Measurements from ENCODE around the gene CREBL2. TPM values are rescaled to one million over a fixed set of nuclear protein-coding genes. Genes with fewer than 3 reads are reported as not detected.

Gene CREBL2
- polyA plus RNA-seq, 1 experiment: 31.0 TPM

DNA sequence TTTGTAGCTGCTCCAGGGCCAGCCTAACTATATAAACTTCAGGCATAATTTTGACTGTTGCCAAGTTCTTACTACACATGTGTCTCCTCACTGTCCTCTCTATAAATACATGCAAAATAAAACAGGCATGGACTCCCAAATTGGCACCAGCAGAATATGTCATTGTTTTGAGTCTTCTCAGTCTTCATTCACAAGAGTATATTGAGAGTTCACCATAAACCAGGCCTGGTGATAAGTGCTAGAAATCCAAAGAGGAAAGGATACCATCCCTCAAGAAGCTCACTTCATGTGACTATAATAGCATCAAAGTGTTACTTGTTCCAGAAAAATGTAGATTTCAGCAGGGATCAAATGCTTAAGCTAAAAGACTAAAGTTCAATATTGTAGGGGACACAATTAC is 70.6 kb downstream of the CREBL2 start:
- Histone ChIP-seq H3K9me3 (ENCODE audit: control insufficient read depth, insufficient read depth, low read length) (no peaks in the 10 kb centered on the region), H3K4me3 (ENCODE audit: low read depth, low read length) (no peak overlapping the region), H3K27ac (ENCODE audit: low read depth, low read length) (no peak overlapping the region), H3K27me3 (ENCODE audit: control insufficient read depth, insufficient read depth, low read length) (peaks cover 11% of the 10 kb centered on the region)
- POLR2A ChIA-PET: no interaction called here
- no peak for DNase-seq (ENCODE audit: low read depth, low spot score)
- CTCF ChIA-PET: interaction anchor here (0.9 kb wide), 1 partner anchor 27 kb away, joined by 4 read pairs; no protein-coding TSS in a partner anchor
- TF ChIP-seq, protein P1, sequence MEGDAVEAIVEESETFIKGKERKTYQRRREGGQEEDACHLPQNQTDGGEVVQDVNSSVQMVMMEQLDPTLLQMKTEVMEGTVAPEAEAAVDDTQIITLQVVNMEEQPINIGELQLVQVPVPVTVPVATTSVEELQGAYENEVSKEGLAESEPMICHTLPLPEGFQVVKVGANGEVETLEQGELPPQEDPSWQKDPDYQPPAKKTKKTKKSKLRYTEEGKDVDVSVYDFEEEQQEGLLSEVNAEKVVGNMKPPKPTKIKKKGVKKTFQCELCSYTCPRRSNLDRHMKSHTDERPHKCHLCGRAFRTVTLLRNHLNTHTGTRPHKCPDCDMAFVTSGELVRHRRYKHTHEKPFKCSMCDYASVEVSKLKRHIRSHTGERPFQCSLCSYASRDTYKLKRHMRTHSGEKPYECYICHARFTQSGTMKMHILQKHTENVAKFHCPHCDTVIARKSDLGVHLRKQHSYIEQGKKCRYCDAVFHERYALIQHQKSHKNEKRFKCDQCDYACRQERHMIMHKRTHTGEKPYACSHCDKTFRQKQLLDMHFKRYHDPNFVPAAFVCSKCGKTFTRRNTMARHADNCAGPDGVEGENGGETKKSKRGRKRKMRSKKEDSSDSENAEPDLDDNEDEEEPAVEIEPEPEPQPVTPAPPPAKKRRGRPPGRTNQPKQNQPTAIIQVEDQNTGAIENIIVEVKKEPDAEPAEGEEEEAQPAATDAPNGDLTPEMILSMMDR (IDR thresholded peaks at IDR 0.05; ENCODE audit: low read depth, low read length): no peak

DNA sequence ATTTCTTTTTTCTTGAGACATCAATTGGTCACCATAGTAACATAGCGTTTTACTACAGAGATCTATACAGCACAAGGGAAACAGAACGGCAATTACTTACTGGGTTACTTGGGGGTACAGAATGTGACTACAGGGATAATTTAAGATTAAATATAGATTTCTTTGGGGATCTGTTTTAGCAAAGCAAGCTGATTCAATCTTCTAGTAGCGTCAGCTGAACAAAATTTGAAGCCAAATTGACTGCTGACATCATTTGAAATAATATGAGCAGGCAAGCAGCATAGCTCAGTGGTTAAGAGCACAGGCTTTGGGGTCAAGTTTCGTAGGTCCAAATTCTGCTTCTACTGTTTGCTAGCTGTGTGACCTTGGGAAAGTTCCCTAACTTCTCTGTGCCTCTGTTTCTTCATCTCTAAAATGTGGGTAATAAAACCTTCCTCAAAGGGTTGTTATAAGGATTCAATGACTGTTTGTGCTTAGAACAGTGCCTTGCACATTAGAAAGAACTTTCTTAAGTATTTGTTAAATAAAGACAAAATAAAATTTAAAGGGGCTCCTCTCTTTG is 71.5 kb downstream of the CREBL2 start:
- no peak for DNase-seq (ENCODE audit: low read depth, low spot score)
- Histone ChIP-seq H3K27ac (ENCODE audit: low read depth, low read length) (no peak overlapping the region), H3K27me3 (ENCODE audit: control insufficient read depth, insufficient read depth, low read length) (peaks cover 11% of the 10 kb centered on the region), H3K9me3 (ENCODE audit: control insufficient read depth, insufficient read depth, low read length) (no peaks in the 10 kb centered on the region), H3K4me3 (ENCODE audit: low read depth, low read length) (no peak overlapping the region)
- ChIA-PET CTCF (no interaction called here), POLR2A (no interaction called here)
- TF ChIP-seq, protein P1 (IDR thresholded peaks at IDR 0.05; ENCODE audit: low read depth, low read length): no peak

DNA sequence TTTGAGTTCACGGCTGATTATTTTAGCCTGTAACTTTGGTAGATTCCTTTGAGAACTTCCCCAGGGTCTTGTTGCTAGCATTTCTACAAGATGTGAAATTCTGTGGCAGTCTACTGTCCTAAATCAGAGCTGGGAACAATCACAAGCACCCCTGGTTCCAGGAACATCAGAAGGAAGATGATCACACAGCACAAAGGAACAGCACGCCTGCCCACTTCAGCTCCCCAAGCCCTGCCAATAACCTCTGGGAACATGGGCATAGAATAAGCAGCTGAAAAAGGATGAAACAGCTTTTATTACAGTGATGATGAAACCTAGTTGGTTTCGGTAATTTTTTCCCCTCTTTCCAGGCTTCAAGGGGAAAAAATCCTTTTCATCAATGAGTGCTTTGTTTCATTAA is 72.0 kb downstream of the CREBL2 start:
- H3K4me3 ChIP-seq (ENCODE audit: low read depth, low read length): no peak overlapping the region
- DNase-seq (ENCODE audit: low read depth, low spot score): no peak
- no peaks in the 10 kb centered on the region for H3K9me3 ChIP-seq (ENCODE audit: control insufficient read depth, insufficient read depth, low read length)
- peaks cover 11% of the 10 kb centered on the region for H3K27me3 ChIP-seq (ENCODE audit: control insufficient read depth, insufficient read depth, low read length)
- CTCF ChIA-PET: no interaction called here
- POLR2A ChIA-PET: no interaction called here
- TF ChIP-seq, protein P1 (IDR thresholded peaks at IDR 0.05; ENCODE audit: low read depth, low read length): no peak
- no peak overlapping the region for H3K27ac ChIP-seq (ENCODE audit: low read depth, low read length)

DNA sequence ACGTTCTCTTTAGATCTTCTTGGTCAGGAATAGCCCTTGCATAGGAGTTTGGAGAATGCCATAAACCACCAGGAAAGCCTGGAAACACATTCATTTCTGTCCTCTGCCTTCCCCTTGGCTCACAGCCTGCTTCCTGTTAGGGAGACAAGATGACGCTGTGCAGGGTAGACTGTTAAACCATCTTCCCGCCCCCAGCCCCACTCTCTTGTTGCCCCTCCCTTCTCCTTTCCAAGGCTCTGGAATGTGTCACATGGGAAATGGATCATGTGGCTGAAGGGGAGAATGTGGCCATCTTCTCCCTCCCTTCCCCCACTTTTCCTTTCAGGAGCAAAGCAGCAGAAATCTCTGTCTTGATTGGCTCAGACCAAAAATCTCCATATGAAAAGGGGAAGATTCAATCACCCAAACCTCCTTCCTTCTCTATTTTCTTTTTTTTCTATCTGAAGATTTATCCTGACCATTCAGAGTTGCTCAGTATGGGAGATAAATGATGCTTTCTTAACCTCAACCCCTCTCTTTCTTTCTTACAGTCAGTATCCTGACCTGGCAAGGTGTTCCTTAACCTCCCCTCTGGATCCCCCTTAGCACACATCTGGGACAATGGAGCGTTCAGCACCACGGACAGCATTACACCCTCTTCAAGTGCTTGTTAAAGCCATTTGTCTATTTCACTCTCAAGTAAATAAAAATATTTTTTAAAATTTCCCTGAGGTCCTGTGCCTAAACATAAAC is 72.9 kb downstream of the CREBL2 start:
- no peak for DNase-seq (ENCODE audit: low read depth, low spot score)
- ChIA-PET POLR2A (no interaction called here), CTCF (interaction anchor here (0.9 kb wide), 1 partner anchor 29 kb away, joined by 3 read pairs; no protein-coding TSS in a partner anchor)
- Histone ChIP-seq H3K4me3 (ENCODE audit: low read depth, low read length) (no peak overlapping the region), H3K9me3 (ENCODE audit: control insufficient read depth, insufficient read depth, low read length) (no peaks in the 10 kb centered on the region), H3K27ac (ENCODE audit: low read depth, low read length) (no peak overlapping the region), H3K27me3 (ENCODE audit: control insufficient read depth, insufficient read depth, low read length) (peaks cover 11% of the 10 kb centered on the region)
- TF ChIP-seq, protein P1 (IDR thresholded peaks at IDR 0.05; ENCODE audit: low read depth, low read length): no peak

DNA sequence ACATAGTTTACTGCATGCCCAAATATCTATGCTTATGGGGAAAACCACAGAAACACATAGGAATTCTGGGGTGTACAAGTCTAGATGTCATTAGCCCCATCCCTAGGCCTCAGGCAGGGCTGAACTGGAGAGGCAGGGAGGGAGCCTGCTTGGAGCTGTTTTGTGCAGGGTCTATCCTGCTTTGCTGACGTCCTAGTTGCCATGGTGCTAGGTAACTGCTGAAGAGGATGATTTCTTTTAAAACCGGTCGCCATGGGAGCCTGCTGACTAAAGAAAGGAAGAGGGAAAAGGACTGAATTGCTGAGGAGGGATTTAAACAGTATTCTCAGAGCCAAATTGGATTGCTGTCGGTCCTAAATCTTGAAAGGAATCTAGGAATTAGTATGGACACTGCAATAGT is 73.6 kb downstream of the CREBL2 start:
- POLR2A ChIA-PET: no interaction called here
- no peak overlapping the region for H3K4me3 ChIP-seq (ENCODE audit: low read depth, low read length)
- no peak for DNase-seq (ENCODE audit: low read depth, low spot score)
- CTCF ChIA-PET: interaction anchor here (0.9 kb wide), 1 partner anchor 29 kb away, joined by 3 read pairs; no protein-coding TSS in a partner anchor
- no peak overlapping the region for H3K27ac ChIP-seq (ENCODE audit: low read depth, low read length)
- H3K27me3 ChIP-seq (ENCODE audit: control insufficient read depth, insufficient read depth, low read length): peaks cover 11% of the 10 kb centered on the region
- TF ChIP-seq, protein P1 (IDR thresholded peaks at IDR 0.05; ENCODE audit: low read depth, low read length): no peak
- no peaks in the 10 kb centered on the region for H3K9me3 ChIP-seq (ENCODE audit: control insufficient read depth, insufficient read depth, low read length)

Data from AG04450 (cell line).